Thoracic aorta endothelial cell (primary cell): ENCODE results near the gene BMF. TPM values are rescaled to one million over a fixed set of nuclear protein-coding genes. Genes with fewer than 3 reads are reported as not detected.

Source experiments
- total RNA-seq: library from RNA; depleted of rRNA; stranded (reverse); fragments of >200 nt; gene quantifications from 2 replicates; pipeline ENCODE4 v1.2.3, GENCODE V29; 2012

The BMF gene, protein sequence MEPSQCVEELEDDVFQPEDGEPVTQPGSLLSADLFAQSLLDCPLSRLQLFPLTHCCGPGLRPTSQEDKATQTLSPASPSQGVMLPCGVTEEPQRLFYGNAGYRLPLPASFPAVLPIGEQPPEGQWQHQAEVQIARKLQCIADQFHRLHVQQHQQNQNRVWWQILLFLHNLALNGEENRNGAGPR
- 1.2 and 2.3 TPM in 2 replicates for total RNA-seq

DNA sequence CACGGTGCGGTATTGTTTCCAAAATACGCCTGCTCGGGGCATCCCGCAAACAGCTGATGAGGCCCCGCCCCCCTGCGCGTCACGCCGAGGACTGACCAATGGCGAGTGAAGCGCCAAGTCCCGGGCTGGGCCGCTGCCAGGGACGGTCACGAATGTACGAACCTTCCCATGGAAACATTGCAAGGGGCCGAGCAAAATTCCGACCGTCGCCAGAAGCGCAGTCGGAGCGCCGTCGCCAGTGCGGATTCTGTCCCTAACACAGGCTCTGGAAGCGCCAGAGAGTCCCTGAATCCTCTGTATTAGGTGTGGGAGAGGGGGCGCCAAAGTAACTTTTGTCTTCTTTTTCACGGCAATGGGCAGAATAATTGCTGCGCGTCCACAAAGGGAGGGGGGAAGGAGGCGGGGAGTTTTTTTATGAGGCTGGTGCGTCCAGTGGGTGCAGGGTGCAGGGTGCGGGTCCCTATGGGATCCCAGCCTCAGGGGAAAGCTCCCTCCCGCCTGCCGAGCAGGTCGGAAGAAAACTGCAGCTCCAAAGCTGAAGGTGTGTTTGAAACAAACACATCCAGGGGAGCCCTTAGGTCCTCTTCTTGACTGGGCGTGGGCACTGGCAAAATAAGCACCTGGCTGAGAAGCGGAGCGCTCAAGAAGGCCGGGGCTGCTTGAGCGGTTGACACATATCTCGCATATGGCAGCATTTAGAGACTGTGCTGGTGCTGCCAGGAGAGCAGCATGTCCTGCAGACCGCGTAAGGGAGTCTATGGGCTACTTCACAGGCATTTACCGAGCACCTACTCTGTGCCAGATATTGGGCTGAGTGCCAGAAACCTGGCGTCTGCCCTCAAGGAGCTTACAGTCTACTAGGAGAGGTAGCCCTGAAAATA lies at the start of gene BMF:
Gene BMF (minus strand): TSS at position 25 of the 881 bp plus-strand sequence. CDS start 2,793 bp downstream, outside the sequence.

DNA sequence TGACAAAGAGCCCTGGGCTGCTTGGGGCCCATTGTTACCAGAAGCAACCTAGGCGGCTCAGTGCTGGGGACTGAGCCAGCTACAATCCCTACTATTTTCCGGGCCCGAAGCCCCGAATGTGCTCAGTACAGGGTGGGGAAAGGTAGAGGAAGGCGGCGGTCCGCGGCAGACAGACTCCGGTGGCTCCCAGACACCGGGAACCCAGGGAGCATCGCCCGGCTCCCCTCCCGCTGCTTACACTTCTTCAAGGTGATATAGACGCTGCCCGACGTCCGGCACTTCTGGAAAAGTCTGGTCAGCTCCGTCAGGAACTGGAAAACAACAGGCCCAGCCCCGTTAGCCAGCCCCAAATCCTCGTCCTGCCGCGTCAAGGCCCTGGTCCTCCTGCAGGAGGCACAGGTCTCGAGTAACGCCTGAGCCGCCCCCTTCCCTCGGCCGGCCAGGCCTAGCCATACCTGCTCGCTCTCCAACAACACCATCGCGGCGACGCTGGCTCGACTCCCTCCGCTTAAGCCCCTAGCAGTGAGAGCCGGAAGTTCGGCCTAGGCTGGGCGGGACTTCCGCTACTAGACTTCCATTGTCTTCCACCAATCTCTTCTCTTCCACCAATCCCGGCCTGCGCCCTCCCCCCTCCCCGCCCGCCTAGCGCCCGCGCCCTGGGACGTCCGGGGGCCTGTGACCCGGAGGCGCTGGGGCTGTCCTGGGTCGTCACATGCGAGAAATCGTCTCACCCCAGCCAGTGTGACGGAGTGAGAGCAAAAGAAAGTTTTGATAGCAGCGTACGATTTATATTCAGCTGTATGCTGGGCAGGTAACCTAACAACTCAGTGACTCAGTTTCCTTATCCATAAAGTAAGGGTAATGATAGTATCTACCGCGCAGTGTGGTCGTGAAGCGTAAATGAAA lies 69.8 kb downstream of the BMF start, which contains the start of gene SRP14:
Gene SRP14 (minus strand): TSS at position 544 of the 906 bp plus-strand sequence. CDS start 65 bp downstream, at position 479.

Other genes with a start within 250 kb of the BMF start
- 46.4 and 71.3 TPM in 2 replicates for gene GPR176, start 188.6 kb downstream of the BMF start, total RNA-seq
- gene EIF2AK4, start 174.8 kb downstream of the BMF start, total RNA-seq = 80.5 and 97.4 TPM in 2 replicates
- 163 and 169 TPM in 2 replicates for gene SRP14, start 69.7 kb downstream of the BMF start, total RNA-seq
- 41.0 and 78.3 TPM in 2 replicates for gene BUB1B, start 52.2 kb upstream of the BMF start, total RNA-seq
- gene PAK6, start 130.2 kb upstream of the BMF start, total RNA-seq = not detected in 2 replicates
- gene ANKRD63, start 174.2 kb upstream of the BMF start, total RNA-seq = 0.13 and 0.22 TPM in 2 replicates
- gene PLCB2, start 199.1 kb upstream of the BMF start, total RNA-seq = 0.40 and 21.8 TPM in 2 replicates
- gene INAFM2, start 214.8 kb upstream of the BMF start, total RNA-seq = 24.2 and 30.9 TPM in 2 replicates
- 25.6 and 32.7 TPM in 2 replicates for gene CCDC9B, start 232.1 kb upstream of the BMF start, total RNA-seq
- gene PHGR1, start 242.2 kb upstream of the BMF start, total RNA-seq = not detected in 2 replicates
- gene DISP2, start 249.3 kb upstream of the BMF start, total RNA-seq = 0.14 and 0.27 TPM in 2 replicates